Fibroblast of lung (primary cell): ENCODE measurements around the gene ABCC8. TPM values are rescaled to one million over a fixed set of nuclear protein-coding genes. Genes with fewer than 3 reads are reported as not detected.

Source experiments
- DNase-seq, 2 donors: peaks; one replicate each; pipeline versions ENCODE4 v3.0.0 to v3.0.0-alpha.2; 2010; ENCODE audit warnings: low read depth in 2 of 2
- H2AFZ ChIP-seq: 2 replicates; pipeline ENCODE4 v1.5.1; 2012; ENCODE audit warnings: low read length, control low read depth, inconsistent platforms
- H3K27ac ChIP-seq: 2 replicates; pipeline ENCODE4 v1.5.1; 2011; ENCODE audit warnings: low read length, control low read depth; ENCODE audit not compliant: insufficient read depth
- H3K27me3 ChIP-seq: 2 replicates; pipeline ENCODE4 v1.5.1; 2011; ENCODE audit warnings: mild to moderate bottlenecking, low read length; ENCODE audit not compliant: control insufficient read depth, insufficient read depth
- H3K36me3 ChIP-seq: 2 replicates; pipeline ENCODE4 v1.5.1; 2011; ENCODE audit warnings: low read length; ENCODE audit not compliant: control insufficient read depth, insufficient read depth
- H3K4me1 ChIP-seq: 2 replicates; pipeline ENCODE4 v1.5.1; 2011; ENCODE audit warnings: low read length; ENCODE audit not compliant: control insufficient read depth, insufficient read depth; ENCODE audit errors: extremely low read depth
- H3K4me2 ChIP-seq: 2 replicates; pipeline ENCODE4 v1.5.1; 2011; ENCODE audit warnings: low read length, control low read depth; ENCODE audit not compliant: insufficient read depth; ENCODE audit errors: extremely low read depth
- H3K4me3 ChIP-seq, 4 experiments: fragments of 200-600 bp in 1 of 4; sonication (generic) in 1 of 4; replicated peaks in 1 of 4; 2 replicates each; pipeline ENCODE4 v1.5.1; 2011 to 2016; ENCODE audit warnings: low read length in 4 of 4, low read depth in 3 of 4, mild to moderate bottlenecking in 3 of 4, control low read depth in 2 of 4, inconsistent platforms in 1 of 4, mixed read lengths in 1 of 4; ENCODE audit not compliant: insufficient read depth in 1 of 4; ENCODE audit errors: control extremely low read depth in 1 of 4
- H3K79me2 ChIP-seq: 2 replicates; pipeline ENCODE4 v1.5.1; 2012; ENCODE audit warnings: mild to moderate bottlenecking, low read length, inconsistent platforms; ENCODE audit not compliant: control insufficient read depth, insufficient read depth
- H3K9ac ChIP-seq: 2 replicates; pipeline ENCODE4 v1.5.1; 2011; ENCODE audit warnings: mild to moderate bottlenecking, low read length, control low read depth; ENCODE audit not compliant: insufficient read depth
- H3K9me3 ChIP-seq: 2 replicates; pipeline ENCODE4 v1.5.1; 2012; ENCODE audit warnings: low read depth, low read length; ENCODE audit not compliant: control insufficient read depth, insufficient read depth
- H4K20me1 ChIP-seq: 2 replicates; pipeline ENCODE4 v1.5.1; 2011; ENCODE audit warnings: low read length; ENCODE audit not compliant: control insufficient read depth, insufficient read depth; ENCODE audit errors: extremely low read depth
- EZH2 ChIP-seq: IDR thresholded peaks from 2 replicates; pipeline ENCODE4 v1.5.1; 2012; ENCODE audit warnings: low read length, control low read depth, mild to moderate bottlenecking; ENCODE audit errors: missing control alignments
- polyA plus RNA-seq, 2 donors: library from polyadenylated mRNA; depleted of rRNA in 1 of 2; stranded (reverse) in 1 of 2; unstranded in 1 of 2; fragments of >200 nt; gene quantifications; 2 replicates each; pipeline ENCODE4 v1.2.1, GENCODE V29; 2011 to 2012; ENCODE audit warnings: missing spikeins in 1 of 2
- total RNA-seq: library from RNA; depleted of rRNA; stranded (reverse); fragments of >200 nt; gene quantifications from 2 replicates; pipeline ENCODE4 v1.2.1, GENCODE V29; 2014
- TF ChIP-seq, protein P1 (sequence below), 2 donors: IDR thresholded peaks in 1 of 2; conservative IDR thresholded peaks in 1 of 2; 1 replicate in 1 of 2; 2 replicates in 1 of 2; pipeline ENCODE4 v1.5.1; 2011 to 2012; ENCODE audit warnings: low read length in 2 of 2, control low read depth in 1 of 2, inconsistent platforms in 1 of 2, low read depth in 1 of 2, mild to moderate bottlenecking in 1 of 2

Gene ABCC8
- total and polyA plus RNA-seq, 2 donors (not counting 1 experiment from before 2014, with no cell fraction given), result not detected

DNA sequence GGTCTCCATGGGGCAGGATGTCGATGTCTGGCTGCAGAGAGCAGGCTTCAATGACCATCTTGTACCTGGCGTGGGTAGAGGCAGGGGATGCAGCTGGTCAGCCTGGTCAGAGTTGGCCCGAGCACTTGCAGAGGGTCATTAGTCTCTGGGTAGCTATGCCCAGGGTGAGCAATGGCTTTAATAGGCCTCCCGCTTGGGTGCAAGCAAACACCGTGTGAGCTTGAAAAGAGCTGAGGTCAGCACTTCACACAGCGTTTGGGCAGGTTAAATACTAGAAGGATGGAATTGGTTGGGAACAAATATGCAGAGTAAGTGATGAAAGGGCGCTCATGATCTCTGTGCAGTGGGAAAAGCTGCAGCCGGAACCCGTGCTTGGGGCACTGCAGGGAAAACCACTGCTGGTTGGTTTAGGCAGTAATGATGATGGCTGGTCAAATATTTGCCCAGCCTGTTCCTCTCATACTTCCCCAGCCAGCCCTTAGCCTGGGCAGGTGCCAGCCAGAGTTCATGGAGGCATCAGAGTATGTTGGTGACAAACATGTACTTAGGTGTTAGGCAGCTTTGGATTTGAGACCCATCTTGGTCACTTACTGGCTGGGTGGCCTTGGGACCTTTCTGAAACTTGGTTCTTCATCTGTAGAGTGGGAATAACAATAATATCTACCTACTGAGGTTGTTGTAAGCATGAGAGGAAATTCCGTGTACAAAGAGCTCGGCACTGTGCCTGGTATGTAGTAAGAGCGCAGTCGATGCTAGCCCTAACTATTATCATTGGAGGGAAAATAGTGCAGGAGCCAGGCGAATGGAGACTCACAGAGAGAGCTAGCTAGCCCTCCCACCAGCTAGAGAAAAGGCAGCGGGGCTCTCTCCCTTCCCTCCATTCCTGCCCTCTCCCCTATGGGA, 63.0 kb downstream of the ABCC8 start:
- DNase-seq, result no peak
- TF ChIP-seq, protein P1, sequence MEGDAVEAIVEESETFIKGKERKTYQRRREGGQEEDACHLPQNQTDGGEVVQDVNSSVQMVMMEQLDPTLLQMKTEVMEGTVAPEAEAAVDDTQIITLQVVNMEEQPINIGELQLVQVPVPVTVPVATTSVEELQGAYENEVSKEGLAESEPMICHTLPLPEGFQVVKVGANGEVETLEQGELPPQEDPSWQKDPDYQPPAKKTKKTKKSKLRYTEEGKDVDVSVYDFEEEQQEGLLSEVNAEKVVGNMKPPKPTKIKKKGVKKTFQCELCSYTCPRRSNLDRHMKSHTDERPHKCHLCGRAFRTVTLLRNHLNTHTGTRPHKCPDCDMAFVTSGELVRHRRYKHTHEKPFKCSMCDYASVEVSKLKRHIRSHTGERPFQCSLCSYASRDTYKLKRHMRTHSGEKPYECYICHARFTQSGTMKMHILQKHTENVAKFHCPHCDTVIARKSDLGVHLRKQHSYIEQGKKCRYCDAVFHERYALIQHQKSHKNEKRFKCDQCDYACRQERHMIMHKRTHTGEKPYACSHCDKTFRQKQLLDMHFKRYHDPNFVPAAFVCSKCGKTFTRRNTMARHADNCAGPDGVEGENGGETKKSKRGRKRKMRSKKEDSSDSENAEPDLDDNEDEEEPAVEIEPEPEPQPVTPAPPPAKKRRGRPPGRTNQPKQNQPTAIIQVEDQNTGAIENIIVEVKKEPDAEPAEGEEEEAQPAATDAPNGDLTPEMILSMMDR (conservative IDR thresholded peaks at IDR 0.05 in 1 of 2, IDR thresholded peaks at IDR 0.05 in 1 of 2; ENCODE audit: low read depth in 1 of 2, low read length in 2 of 2), result no peak
- no peak for TF ChIP-seq EZH2
- no peaks in the 10 kb centered on the region for H3K36me3 ChIP-seq
- H3K9ac ChIP-seq, result no peak overlapping the region
- H3K4me1 ChIP-seq, result no peaks in the 10 kb centered on the region
- no peak overlapping the region for H3K27ac ChIP-seq
- no peaks in the 10 kb centered on the region for H4K20me1 ChIP-seq
- H3K4me3 ChIP-seq, result no peak overlapping the region
- H3K27me3 ChIP-seq, result peaks cover 4% of the 10 kb centered on the region
- no peak overlapping the region for H3K4me2 ChIP-seq
- no peaks in the 10 kb centered on the region for H3K9me3 ChIP-seq
- H2AFZ ChIP-seq, result no peak overlapping the region
- no peaks in the 10 kb centered on the region for H3K79me2 ChIP-seq

DNA sequence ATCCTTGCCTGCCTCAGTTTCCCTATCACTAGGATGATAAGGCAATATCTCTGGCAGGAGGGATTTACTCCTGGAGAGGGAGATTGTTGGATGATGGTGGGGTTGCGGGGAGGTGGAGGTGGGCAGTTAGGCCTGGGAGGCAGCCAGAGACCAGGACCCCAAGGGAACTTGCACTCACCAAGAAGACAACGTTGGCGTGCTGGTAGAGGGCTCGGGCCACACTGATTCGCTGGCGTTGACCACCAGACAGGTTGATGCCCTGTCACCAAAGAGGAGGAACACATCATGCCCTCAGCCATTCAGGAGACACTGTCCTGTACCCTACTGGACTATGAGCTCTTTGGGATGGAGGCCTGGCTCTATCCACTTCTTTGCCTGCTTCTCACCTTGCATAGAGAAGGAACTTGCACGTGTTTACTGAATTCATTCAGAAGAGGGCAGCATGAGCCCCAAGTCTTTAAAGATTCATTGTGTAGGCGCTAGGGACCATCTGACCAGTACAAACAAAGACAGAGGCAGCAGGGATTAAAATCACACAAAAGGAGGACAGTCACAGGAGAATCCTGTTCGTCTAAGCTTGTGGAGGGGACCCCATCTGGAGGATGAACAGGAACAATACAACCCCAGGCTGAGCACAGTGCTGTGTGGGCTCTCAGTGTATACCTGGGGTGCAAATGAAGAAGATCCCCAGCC, 64.0 kb downstream of the ABCC8 start:
- no peaks in the 10 kb centered on the region for H4K20me1 ChIP-seq
- DNase-seq, result no peak
- no peaks in the 10 kb centered on the region for H3K4me1 ChIP-seq
- TF ChIP-seq, protein P1 (conservative IDR thresholded peaks at IDR 0.05 in 1 of 2, IDR thresholded peaks at IDR 0.05 in 1 of 2; ENCODE audit: low read depth in 1 of 2, low read length in 2 of 2), result no peak
- H3K27me3 ChIP-seq, result no peaks in the 10 kb centered on the region
- no peaks in the 10 kb centered on the region for H3K79me2 ChIP-seq
- H3K27ac ChIP-seq, result no peak overlapping the region
- no peak overlapping the region for H3K4me2 ChIP-seq
- H3K4me3 ChIP-seq, result no peak overlapping the region
- H3K9me3 ChIP-seq, result no peaks in the 10 kb centered on the region
- H3K9ac ChIP-seq, result no peak overlapping the region
- H3K36me3 ChIP-seq, result no peaks in the 10 kb centered on the region
- no peak overlapping the region for H2AFZ ChIP-seq

DNA sequence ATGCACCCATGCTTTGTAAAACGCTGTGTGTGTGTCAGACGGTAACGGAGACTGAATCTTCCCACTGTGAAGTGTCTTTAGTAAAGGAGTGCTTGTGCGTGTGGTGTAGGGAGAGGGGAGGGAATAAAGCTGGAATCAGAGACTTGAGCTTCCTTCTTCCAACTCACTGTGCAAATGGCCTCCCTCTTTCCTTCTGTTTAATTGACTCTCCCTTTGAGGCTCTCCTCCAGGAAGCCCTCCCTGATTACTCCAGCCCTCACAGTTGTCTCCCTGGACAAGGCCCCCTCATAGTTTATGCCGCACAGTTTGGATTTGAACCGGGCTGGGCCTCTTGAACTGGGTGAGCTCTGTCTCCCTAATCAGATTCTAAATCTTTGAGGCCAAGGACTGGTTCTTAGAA, 65.2 kb downstream of the ABCC8 start:
- Histone ChIP-seq H3K9me3 (no peaks in the 10 kb centered on the region), H3K4me3 (no peak overlapping the region), H2AFZ (no peak overlapping the region), H4K20me1 (no peaks in the 10 kb centered on the region), H3K9ac (no peak overlapping the region), H3K27ac (no peak overlapping the region), H3K27me3 (no peaks in the 10 kb centered on the region), H3K4me1 (no peaks in the 10 kb centered on the region), H3K79me2 (no peaks in the 10 kb centered on the region), H3K4me2 (no peak overlapping the region), H3K36me3 (no peaks in the 10 kb centered on the region)
- TF ChIP-seq, protein P1 (conservative IDR thresholded peaks at IDR 0.05 in 1 of 2, IDR thresholded peaks at IDR 0.05 in 1 of 2; ENCODE audit: low read depth in 1 of 2, low read length in 2 of 2), result no peak
- no peak for TF ChIP-seq EZH2
- DNase-seq, result no peak
